Measurements from ENCODE around the gene CAV2. TPM values are rescaled to one million over a fixed set of nuclear protein-coding genes. Genes with fewer than 3 reads are reported as not detected.

Gene CAV2
- total RNA-seq: 6.4 and 9.9 TPM in 2 replicates
- polyA plus RNA-seq: 17.4 and 18.0 TPM in 2 replicates

- Histone ChIP-seq H3K4me1 (ENCODE audit: low read depth) (peaks cover 19% of the 10 kb centered on the region), H3K4me3 (peak within 1 kb of the TSS; percentile 43), H3K9me3 (ENCODE audit: low read depth) (no peaks in the 10 kb centered on the region), H3K36me3 (no peaks in the 10 kb centered on the region), H3K27ac (no peak within 1 kb of the TSS), H3K27me3 (no peaks in the 10 kb centered on the region)
- TF ChIP-seq, protein P1, sequence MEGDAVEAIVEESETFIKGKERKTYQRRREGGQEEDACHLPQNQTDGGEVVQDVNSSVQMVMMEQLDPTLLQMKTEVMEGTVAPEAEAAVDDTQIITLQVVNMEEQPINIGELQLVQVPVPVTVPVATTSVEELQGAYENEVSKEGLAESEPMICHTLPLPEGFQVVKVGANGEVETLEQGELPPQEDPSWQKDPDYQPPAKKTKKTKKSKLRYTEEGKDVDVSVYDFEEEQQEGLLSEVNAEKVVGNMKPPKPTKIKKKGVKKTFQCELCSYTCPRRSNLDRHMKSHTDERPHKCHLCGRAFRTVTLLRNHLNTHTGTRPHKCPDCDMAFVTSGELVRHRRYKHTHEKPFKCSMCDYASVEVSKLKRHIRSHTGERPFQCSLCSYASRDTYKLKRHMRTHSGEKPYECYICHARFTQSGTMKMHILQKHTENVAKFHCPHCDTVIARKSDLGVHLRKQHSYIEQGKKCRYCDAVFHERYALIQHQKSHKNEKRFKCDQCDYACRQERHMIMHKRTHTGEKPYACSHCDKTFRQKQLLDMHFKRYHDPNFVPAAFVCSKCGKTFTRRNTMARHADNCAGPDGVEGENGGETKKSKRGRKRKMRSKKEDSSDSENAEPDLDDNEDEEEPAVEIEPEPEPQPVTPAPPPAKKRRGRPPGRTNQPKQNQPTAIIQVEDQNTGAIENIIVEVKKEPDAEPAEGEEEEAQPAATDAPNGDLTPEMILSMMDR (IDR thresholded peaks at IDR 0.05; ENCODE audit: low read depth, low read length): no peak
- peak; percentile 68 to 72 for DNase-seq (ENCODE audit: low read depth in 1 of 2, low spot score in 1 of 2)
Measured at GRCh38 chr7:116499168-116500077, at the start of gene CAV2. TSS of gene CAV2 (plus strand) at chr7:116499738. CDS start at chr7:116499782, 44 bp downstream.

DNA sequence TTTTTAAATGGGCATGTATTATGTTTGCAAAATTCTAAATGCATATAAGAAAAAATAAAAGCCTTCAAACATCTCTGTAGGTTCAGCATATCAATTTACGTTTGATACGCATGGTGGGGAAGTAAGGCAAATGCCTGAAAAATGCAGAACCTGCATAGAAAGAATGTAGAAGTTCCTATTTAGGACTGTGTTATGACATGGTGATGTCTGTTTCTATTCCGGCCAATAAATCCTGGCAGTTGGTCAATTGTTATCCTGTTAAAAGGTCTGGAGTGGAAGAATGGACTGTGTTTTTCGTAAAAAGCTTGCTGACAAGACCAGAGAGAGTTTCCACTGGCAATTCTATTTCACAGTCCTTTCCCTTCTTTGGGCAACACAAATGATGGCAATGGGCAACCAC, 49.6 kb upstream of the CAV2 start:
- Histone ChIP-seq H3K4me1 (ENCODE audit: low read depth) (peaks cover 5% of the 10 kb centered on the region), H3K4me3 (no peak overlapping the region), H3K27me3 (no peaks in the 10 kb centered on the region), H3K36me3 (no peaks in the 10 kb centered on the region), H3K27ac (no peak overlapping the region), H3K9me3 (ENCODE audit: low read depth) (no peaks in the 10 kb centered on the region)
- TF ChIP-seq, protein P1 (IDR thresholded peaks at IDR 0.05; ENCODE audit: low read depth, low read length): no peak
- DNase-seq (ENCODE audit: low read depth in 1 of 2, low spot score in 1 of 2): peak in 1 of 2 donors; percentile 74

DNA sequence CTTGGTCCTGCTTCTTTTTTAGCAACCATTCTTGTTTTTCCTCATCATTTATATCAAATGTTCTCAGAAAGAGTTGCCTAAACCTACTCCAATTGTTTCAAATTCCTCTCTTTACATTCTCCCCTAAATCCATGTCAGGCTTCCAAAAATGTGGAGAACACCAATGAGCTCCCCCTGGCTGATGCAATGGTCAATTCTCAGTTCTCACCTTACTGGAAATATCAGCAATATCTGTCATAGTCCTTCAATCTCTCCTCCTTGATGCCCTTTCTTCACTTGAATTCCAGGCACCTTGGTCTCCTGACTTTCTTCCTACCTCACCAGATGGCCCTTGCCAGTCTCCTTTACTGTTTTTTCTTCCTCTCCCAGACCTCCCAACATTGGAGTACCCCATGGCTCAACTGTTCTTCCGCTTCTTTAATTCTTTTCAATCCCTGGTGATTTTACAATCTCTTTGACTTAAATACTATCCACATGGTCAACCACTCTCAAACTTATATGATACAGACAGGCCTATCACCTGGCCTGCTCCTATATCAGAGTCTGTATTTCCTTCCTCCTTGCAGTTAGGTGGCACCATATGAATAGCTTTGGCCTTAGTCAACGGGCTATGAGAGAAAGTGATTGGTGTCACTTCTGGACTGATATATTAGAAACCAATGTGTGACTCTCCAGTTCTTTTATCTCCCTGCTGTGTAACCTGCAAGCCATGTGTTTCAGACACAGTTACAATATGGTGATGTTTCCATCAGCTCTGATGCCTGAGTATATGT, 47.4 kb upstream of the CAV2 start:
- Histone ChIP-seq H3K4me3 (no peak overlapping the region), H3K9me3 (ENCODE audit: low read depth) (no peaks in the 10 kb centered on the region), H3K27me3 (no peaks in the 10 kb centered on the region), H3K36me3 (no peaks in the 10 kb centered on the region), H3K4me1 (ENCODE audit: low read depth) (peaks cover 5% of the 10 kb centered on the region), H3K27ac (no peak overlapping the region)
- no peak for DNase-seq (ENCODE audit: low read depth in 1 of 2, low spot score in 1 of 2)
- TF ChIP-seq, protein P1 (IDR thresholded peaks at IDR 0.05; ENCODE audit: low read depth, low read length): no peak

DNA sequence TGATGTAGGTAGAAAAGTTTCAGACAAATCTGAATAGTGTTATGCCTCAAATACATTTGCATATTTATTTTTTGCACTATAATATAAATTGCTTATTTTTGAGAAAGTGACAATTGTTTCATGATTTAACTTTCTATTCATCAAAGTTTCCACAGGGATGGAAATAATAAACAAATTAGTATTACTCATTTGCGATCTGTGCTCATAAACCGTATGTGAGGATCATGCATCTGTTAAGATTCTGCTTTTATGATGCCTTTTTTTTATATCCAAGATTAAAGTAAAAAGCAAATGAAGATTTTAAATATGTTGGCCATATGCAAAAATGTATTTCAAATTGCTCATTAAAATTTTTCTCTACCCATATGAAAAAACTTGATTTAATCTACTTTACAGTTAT, 45.2 kb upstream of the CAV2 start:
- no peaks in the 10 kb centered on the region for H3K9me3 ChIP-seq (ENCODE audit: low read depth)
- H3K4me3 ChIP-seq: no peak overlapping the region
- no peaks in the 10 kb centered on the region for H3K27me3 ChIP-seq
- peaks cover 5% of the 10 kb centered on the region for H3K4me1 ChIP-seq (ENCODE audit: low read depth)
- H3K36me3 ChIP-seq: no peaks in the 10 kb centered on the region
- TF ChIP-seq, protein P1 (IDR thresholded peaks at IDR 0.05; ENCODE audit: low read depth, low read length): no peak
- DNase-seq (ENCODE audit: low read depth in 1 of 2, low spot score in 1 of 2): no peak
- no peak overlapping the region for H3K27ac ChIP-seq

- no peaks in the 10 kb centered on the region for H3K4me1 ChIP-seq (ENCODE audit: low read depth)
- TF ChIP-seq, protein P1 (IDR thresholded peaks at IDR 0.05; ENCODE audit: low read depth, low read length): no peak
- no peak overlapping the region for H3K4me3 ChIP-seq
- no peaks in the 10 kb centered on the region for H3K27me3 ChIP-seq
- H3K9me3 ChIP-seq (ENCODE audit: low read depth): no peaks in the 10 kb centered on the region
- peak in 1 of 2 donors; percentile 27 for DNase-seq (ENCODE audit: low read depth in 1 of 2, low spot score in 1 of 2)
- no peak overlapping the region for H3K27ac ChIP-seq
- no peaks in the 10 kb centered on the region for H3K36me3 ChIP-seq
Measured at GRCh38 chr7:116455009-116455408, 44.5 kb upstream of the CAV2 start.
